B cell (primary cell): Measurements from ENCODE around the gene MMP11. TPM values are rescaled to one million over a fixed set of nuclear protein-coding genes. Genes with fewer than 3 reads are reported as not detected.

ENCODE experiments used
- ATAC-seq: fragments of 200-7000 bp; cut with Tn5 transposase; one replicate; pipeline ENCODE4 v1.10.0; 2021; ENCODE audit warnings: low read depth, mild to moderate bottlenecking, moderate number of reproducible peaks, moderate library complexity
- CTCF ChIA-PET: fragments of 350-600 bp; sonication (Branson Sonifier 250); formaldehyde crosslinking; loops from one replicate; lab custom pipeline; 2021; ENCODE audit warnings: antibody characterized with exemption, inconsistent platforms; lab: Charles Lee
- POLR2A ChIA-PET: fragments of 350-600 bp; sonication (Branson Sonifier 250); formaldehyde crosslinking; loops from one replicate; lab custom pipeline; 2021; ENCODE audit warnings: antibody characterized with exemption; lab: Charles Lee
- DNase-seq: peaks from one replicate; pipeline ENCODE4 v3.0.0; 2013
- H2AFZ ChIP-seq: 2 replicates; pipeline ENCODE4 v1.6.1; 2012; ENCODE audit warnings: mild to moderate bottlenecking, low read depth, low read length; ENCODE audit not compliant: insufficient read depth, poor library complexity, severe bottlenecking
- H3K27ac ChIP-seq, 2 donors: 1 replicate in 1 of 2; 2 replicates in 1 of 2; pipeline ENCODE4 v1.5.1; 2012 to 2013; ENCODE audit warnings: low read length in 2 of 2, mild to moderate bottlenecking in 2 of 2, moderate library complexity in 1 of 2
- H3K27me3 ChIP-seq, 4 experiments: fragments of 200-600 bp in 1 of 4; sonication (generic) in 1 of 4; replicated peaks in 1 of 4; 1 replicate in 2 of 4; 2 replicates in 2 of 4; pipeline versions ENCODE4 v1.6.1 to v1.7.0; 2013 to 2016; ENCODE audit warnings: low read length in 3 of 4, mild to moderate bottlenecking in 2 of 4, mixed read lengths in 1 of 4, moderate library complexity in 1 of 4; ENCODE audit not compliant: insufficient read depth in 4 of 4, control insufficient read depth in 3 of 4; ENCODE audit errors: control extremely low read depth in 1 of 4
- H3K36me3 ChIP-seq, 2 experiments: replicated peaks in 1 of 2; 1 replicate in 1 of 2; 2 replicates in 1 of 2; pipeline versions ENCODE4 v1.6.1 to v1.7.1; 2013; ENCODE audit warnings: low read length in 1 of 2; ENCODE audit not compliant: insufficient read depth in 2 of 2, control insufficient read depth in 1 of 2; ENCODE audit errors: control extremely low read depth in 1 of 2, extremely low read depth in 1 of 2
- H3K4me1 ChIP-seq, 2 donors: fragments of 200-600 bp in 1 of 2; sonication (generic) in 1 of 2; 1 replicate in 1 of 2; 2 replicates in 1 of 2; pipeline versions ENCODE4 v1.5.1 to v1.6.1; 2013 to 2017; ENCODE audit warnings: low read length in 2 of 2; ENCODE audit not compliant: control insufficient read depth in 2 of 2, insufficient read depth in 2 of 2
- H3K4me2 ChIP-seq: replicated peaks from 2 replicates; pipeline ENCODE3; 2012; ENCODE audit warnings: mild to moderate bottlenecking, low read depth, low read length; ENCODE audit not compliant: poor library complexity, severe bottlenecking
- H3K4me3 ChIP-seq, 5 experiments: fragments of 200-600 bp in 1 of 5; sonication (generic) in 1 of 5; 1 replicate in 3 of 5; 2 replicates in 2 of 5; pipeline versions ENCODE4 v1.5.1 to v1.7.0; 2011 to 2016; ENCODE audit warnings: low read length in 4 of 5, mild to moderate bottlenecking in 4 of 5, low read depth in 2 of 5, control low read depth in 1 of 5, moderate library complexity in 1 of 5; ENCODE audit not compliant: insufficient read depth in 1 of 5; ENCODE audit errors: control extremely low read depth in 1 of 5, extremely low read depth in 1 of 5
- H3K79me2 ChIP-seq: fragments of 200-600 bp; sonication (generic); one replicate; pipeline ENCODE4 v1.6.0; 2016; ENCODE audit warnings: low read length; ENCODE audit not compliant: control insufficient read depth, insufficient read depth
- H3K9ac ChIP-seq: fragments of 200-600 bp; sonication (generic); 2 replicates; pipeline ENCODE4 v1.6.1; 2017; ENCODE audit warnings: mild to moderate bottlenecking, low read length, moderate library complexity
- H3K9me3 ChIP-seq, 3 donors: one replicate each; pipeline versions ENCODE4 v1.6.1 to v1.7.1; 2013; ENCODE audit warnings: low read length in 2 of 3; ENCODE audit not compliant: control insufficient read depth in 2 of 3, insufficient read depth in 1 of 3; ENCODE audit errors: control extremely low read depth in 1 of 3
- H4K20me1 ChIP-seq: 2 replicates; pipeline ENCODE4 v1.6.0; 2012; ENCODE audit warnings: mild to moderate bottlenecking, low read length; ENCODE audit not compliant: insufficient read depth, control insufficient read depth, poor library complexity, severe bottlenecking
- H3K27ac Mint-ChIP-seq: one replicate; pipeline ENCODE4 v1.8.0; 2021; ENCODE audit warnings: mixed read lengths
- H3K27me3 Mint-ChIP-seq: one replicate; pipeline ENCODE4 v1.8.0; 2021; ENCODE audit warnings: mixed read lengths
- H3K4me1 Mint-ChIP-seq: one replicate; pipeline ENCODE4 v1.8.0; 2021; ENCODE audit warnings: mixed read lengths
- H3K4me3 Mint-ChIP-seq: one replicate; pipeline ENCODE4 v1.8.0; 2021; ENCODE audit warnings: mixed read lengths
- H3K9me3 Mint-ChIP-seq: one replicate; pipeline ENCODE4 v1.8.0; 2022; ENCODE audit warnings: mixed read lengths; ENCODE audit not compliant: insufficient read depth
- CTCF ChIP-seq: fragments of 200-600 bp; IDR thresholded peaks from one replicate; pipeline ENCODE4 v1.8.0; 2022; ENCODE audit warnings: antibody characterized with exemption, mild to moderate bottlenecking
- EZH2 ChIP-seq: IDR thresholded peaks from 2 replicates; pipeline ENCODE4 v1.6.1; 2012; ENCODE audit warnings: borderline replicate concordance, low read depth, mild to moderate bottlenecking, moderate library complexity, low read length; ENCODE audit not compliant: insufficient read depth, poor library complexity, severe bottlenecking
- WGBS: methylation state at CpG from one replicate; pipeline ENCODE4 v1.1.5; 2013; ENCODE audit warnings: missing lambda C conversion rate; ENCODE audit not compliant: insufficient coverage; 5-methylcytosine and 5-hydroxymethylcytosine counted together
- intact Hi-C: fragments of 100-400 bp; cut with micrococcal nuclease; formaldehyde crosslinking; loops from one replicate; pipeline ENCODE4 v1.10.0; 2022
- polyA plus RNA-seq: library from polyadenylated mRNA; depleted of rRNA; stranded (reverse); fragments of >200 nt; gene quantifications from 2 replicates; pipeline ENCODE4 v1.2.3, GENCODE V29; 2012
- total RNA-seq, 2 donors: library from RNA; stranded (reverse); fragments of 120-200 nt in 1 of 2; gene quantifications; 1 replicate in 1 of 2; 2 replicates in 1 of 2; pipeline versions ENCODE4 v1.2.3 to v1.2.4, GENCODE V29; 2013 to 2022

MMP11 gene
- total and polyA plus RNA-seq, 2 donors (not counting 1 experiment from before 2014, with no cell fraction given) = 11.6 to 19.0 TPM

- peak within 1 kb of the TSS; percentile 95 for H3K9ac ChIP-seq
- ATAC-seq = peak; percentile 85
- DNase-seq = peak; percentile 94
- ChIA-PET POLR2A (interaction anchor here (1.0 to 2.9 kb wide), 8 partner anchors 12 to 63 kb away, joined by 3 to 29 read pairs (median 8); partner anchors contain the start of genes DERL3, VPREB3 and ZNF70), CTCF (interaction anchor here (1.7 to 3.2 kb wide), 2 partner anchors 16 to 63 kb away, joined by 6 to 20 read pairs; no protein-coding TSS in a partner anchor)
- H3K27me3 ChIP-seq = no peaks in the 10 kb centered on the region
- TF ChIP-seq CTCF (no peak), EZH2 (no peak)
- H3K4me1 Mint-ChIP-seq = peaks cover 39% of the 10 kb centered on the region
- H3K9me3 ChIP-seq = no peaks in the 10 kb centered on the region
- H2AFZ ChIP-seq = peak within 1 kb of the TSS; percentile 81
- H3K4me3 Mint-ChIP-seq = peak within 1 kb of the TSS; percentile 95
- H3K4me1 ChIP-seq = peaks cover 48 to 58% of the 10 kb centered on the region in 2 donors
- H3K27me3 Mint-ChIP-seq = no peaks in the 10 kb centered on the region
- H3K27ac Mint-ChIP-seq = peak within 1 kb of the TSS; percentile 91
- peaks cover 44% of the 10 kb centered on the region for H4K20me1 ChIP-seq
- no peaks in the 10 kb centered on the region for H3K9me3 Mint-ChIP-seq
- peaks cover 47% of the 10 kb centered on the region for H3K79me2 ChIP-seq
- H3K4me3 ChIP-seq = peak within 1 kb of the TSS; percentile 72 to 95 (median 84)
- under 1% methylated on average over 95 of the region's 97 CpGs for WGBS
- H3K27ac ChIP-seq = peak within 1 kb of the TSS; percentile 94 to 98
- peak within 1 kb of the TSS; percentile 80 for H3K4me2 ChIP-seq
- peaks cover 0 to 8% of the 10 kb centered on the region in 2 experiments for H3K36me3 ChIP-seq
- intact Hi-C loops = loop anchor here (1.0 to 10.0 kb wide), 8 partner anchors 13 to 228 kb away; partner anchors contain the start of genes CABIN1 and MMP11
These were observed 14.3 kb downstream of the MMP11 start, which contains the start of gene SMARCB1 for GRCh38 chr22:23786752-23787599. Gene SMARCB1, plus strand, starts transcription at chr22:23786966. Its CDS starts 204 bp downstream, at chr22:23787170.
